ENCODE data around the gene PC.

GRCh38 chr11:66809592-66809991, 148.6 kb downstream of the PC start:
- TF ChIP-seq EZH2 (IDR thresholded peaks at IDR 0.05; ENCODE audit: low read length, unreplicated experiment) (no peak), CTCF (conservative IDR thresholded peaks at IDR 0.05; ENCODE audit: low read depth, low read length) (no peak), EZH2phosphoT487 (IDR thresholded peaks at IDR 0.05; ENCODE audit: borderline replicate concordance, low read length) (no peak)

Data from PC-3 (cell line).